Measurements from ENCODE around the gene RBMS3.

GRCh38 chr3:29429055-29429679, 148.3 kb downstream of the RBMS3 start:
- TF ChIP-seq, protein P1, sequence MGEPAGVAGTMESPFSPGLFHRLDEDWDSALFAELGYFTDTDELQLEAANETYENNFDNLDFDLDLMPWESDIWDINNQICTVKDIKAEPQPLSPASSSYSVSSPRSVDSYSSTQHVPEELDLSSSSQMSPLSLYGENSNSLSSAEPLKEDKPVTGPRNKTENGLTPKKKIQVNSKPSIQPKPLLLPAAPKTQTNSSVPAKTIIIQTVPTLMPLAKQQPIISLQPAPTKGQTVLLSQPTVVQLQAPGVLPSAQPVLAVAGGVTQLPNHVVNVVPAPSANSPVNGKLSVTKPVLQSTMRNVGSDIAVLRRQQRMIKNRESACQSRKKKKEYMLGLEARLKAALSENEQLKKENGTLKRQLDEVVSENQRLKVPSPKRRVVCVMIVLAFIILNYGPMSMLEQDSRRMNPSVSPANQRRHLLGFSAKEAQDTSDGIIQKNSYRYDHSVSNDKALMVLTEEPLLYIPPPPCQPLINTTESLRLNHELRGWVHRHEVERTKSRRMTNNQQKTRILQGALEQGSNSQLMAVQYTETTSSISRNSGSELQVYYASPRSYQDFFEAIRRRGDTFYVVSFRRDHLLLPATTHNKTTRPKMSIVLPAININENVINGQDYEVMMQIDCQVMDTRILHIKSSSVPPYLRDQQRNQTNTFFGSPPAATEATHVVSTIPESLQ (CRISPR knock-in tag; IDR thresholded peaks at IDR 0.05): no peak
- no peak for TF ChIP-seq CTCF (IDR thresholded peaks at IDR 0.05)
- no peak for TF ChIP-seq SP1 (CRISPR knock-in tag; conservative IDR thresholded peaks at IDR 0.05)
- TF ChIP-seq, protein P2, sequence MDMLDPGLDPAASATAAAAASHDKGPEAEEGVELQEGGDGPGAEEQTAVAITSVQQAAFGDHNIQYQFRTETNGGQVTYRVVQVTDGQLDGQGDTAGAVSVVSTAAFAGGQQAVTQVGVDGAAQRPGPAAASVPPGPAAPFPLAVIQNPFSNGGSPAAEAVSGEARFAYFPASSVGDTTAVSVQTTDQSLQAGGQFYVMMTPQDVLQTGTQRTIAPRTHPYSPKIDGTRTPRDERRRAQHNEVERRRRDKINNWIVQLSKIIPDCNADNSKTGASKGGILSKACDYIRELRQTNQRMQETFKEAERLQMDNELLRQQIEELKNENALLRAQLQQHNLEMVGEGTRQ (CRISPR knock-in tag; IDR thresholded peaks at IDR 0.05): no peak

Measured in WTC11 (cell line).